ENCODE results near the gene SSRP1. TPM values are rescaled to one million over a fixed set of nuclear protein-coding genes. Genes with fewer than 3 reads are reported as not detected.

Gene SSRP1
- total RNA-seq, 1 experiment from 2014 or later, result 399 TPM

GRCh38 chr11:57349491-57350274 is 14.0 kb upstream of the SSRP1 start:
- TF ChIP-seq EZH2 (IDR thresholded peaks at IDR 0.05; ENCODE audit: borderline replicate concordance, low read depth, low read length, poor library complexity, severe bottlenecking) (no peak), CTCF (conservative IDR thresholded peaks at IDR 0.05; ENCODE audit: low read depth, low read length) (peak; percentile 98)
- no peaks in the 10 kb centered on the region for H3K27me3 ChIP-seq (replicated peaks; ENCODE audit: insufficient read depth, low read depth, low read length, poor library complexity)
- no peak overlapping the region for H3K27ac ChIP-seq (ENCODE audit: low read depth, low read length, poor library complexity, severe bottlenecking)
- CTCF ChIA-PET, result interaction anchor here (0.6 to 0.7 kb wide), 6 partner anchors 11 to 500 kb away, joined by 3 to 8 read pairs (median 4); no protein-coding TSS in a partner anchor
- intact Hi-C loops (cut with micrococcal nuclease; ENCODE audit: unreplicated experiment), result loop anchor here (5.0 kb wide), 1 partner anchor 938 kb away; no protein-coding TSS in a partner anchor
- BruUV-seq (replicated peaks), result no TSS peak
- no peaks in the 10 kb centered on the region for H3K36me3 ChIP-seq (ENCODE audit: insufficient read depth, low read length, poor library complexity, severe bottlenecking)
- DNase-seq (ENCODE audit: low spot score), result peak; percentile 60
- peaks cover 7% of the 10 kb centered on the region for H3K9me3 ChIP-seq (ENCODE audit: low read depth, low read length, poor library complexity, severe bottlenecking)
- no peak overlapping the region for H3K4me3 ChIP-seq (ENCODE audit: low read depth, low read length, poor library complexity, severe bottlenecking)
- POLR2A ChIA-PET (ENCODE audit: low non-redundant PET), result interaction anchor here (0.7 kb wide), 1 partner anchor 128 kb away, joined by 8 read pairs; no protein-coding TSS in a partner anchor
- no peaks in the 10 kb centered on the region for H3K4me1 ChIP-seq (ENCODE audit: insufficient read depth, low read length, poor library complexity, severe bottlenecking)

GRCh38 chr11:57348636-57349313 is 13.1 kb upstream of the SSRP1 start:
- TF ChIP-seq EZH2 (IDR thresholded peaks at IDR 0.05; ENCODE audit: borderline replicate concordance, low read depth, low read length, poor library complexity, severe bottlenecking) (no peak), CTCF (conservative IDR thresholded peaks at IDR 0.05; ENCODE audit: low read depth, low read length) (no peak)
- H3K27ac ChIP-seq (ENCODE audit: low read depth, low read length, poor library complexity, severe bottlenecking), result no peak overlapping the region
- H3K36me3 ChIP-seq (ENCODE audit: insufficient read depth, low read length, poor library complexity, severe bottlenecking), result no peaks in the 10 kb centered on the region
- ChIA-PET POLR2A (ENCODE audit: low non-redundant PET) (no interaction called here), CTCF (interaction anchor here (0.6 to 1.0 kb wide), 2 partner anchors 143 to 232 kb away, joined by 3 read pairs; no protein-coding TSS in a partner anchor)
- DNase-seq (ENCODE audit: low spot score), result no peak
- intact Hi-C loops (cut with micrococcal nuclease; ENCODE audit: unreplicated experiment), result loop anchor here (5.0 kb wide), 1 partner anchor 939 kb away; no protein-coding TSS in a partner anchor
- no TSS peak for BruUV-seq (replicated peaks)
- peaks cover 7% of the 10 kb centered on the region for H3K9me3 ChIP-seq (ENCODE audit: low read depth, low read length, poor library complexity, severe bottlenecking)
- no peaks in the 10 kb centered on the region for H3K4me1 ChIP-seq (ENCODE audit: insufficient read depth, low read length, poor library complexity, severe bottlenecking)
- no peaks in the 10 kb centered on the region for H3K27me3 ChIP-seq (replicated peaks; ENCODE audit: insufficient read depth, low read depth, low read length, poor library complexity)
- H3K4me3 ChIP-seq (ENCODE audit: low read depth, low read length, poor library complexity, severe bottlenecking), result no peak overlapping the region

- no peak for DNase-seq (ENCODE audit: low spot score)
- Histone ChIP-seq H3K9me3 (ENCODE audit: low read depth, low read length, poor library complexity, severe bottlenecking) (peaks cover 7% of the 10 kb centered on the region), H3K4me1 (ENCODE audit: insufficient read depth, low read length, poor library complexity, severe bottlenecking) (no peaks in the 10 kb centered on the region), H3K27ac (ENCODE audit: low read depth, low read length, poor library complexity, severe bottlenecking) (no peak overlapping the region), H3K4me3 (ENCODE audit: low read depth, low read length, poor library complexity, severe bottlenecking) (no peak overlapping the region), H3K27me3 (replicated peaks; ENCODE audit: insufficient read depth, low read depth, low read length, poor library complexity) (no peaks in the 10 kb centered on the region), H3K36me3 (ENCODE audit: insufficient read depth, low read length, poor library complexity, severe bottlenecking) (no peaks in the 10 kb centered on the region)
- TF ChIP-seq CTCF (conservative IDR thresholded peaks at IDR 0.05; ENCODE audit: low read depth, low read length) (no peak), EZH2 (IDR thresholded peaks at IDR 0.05; ENCODE audit: borderline replicate concordance, low read depth, low read length, poor library complexity, severe bottlenecking) (no peak)
- POLR2A ChIA-PET (ENCODE audit: low non-redundant PET), result no interaction called here
- intact Hi-C loops (cut with micrococcal nuclease; ENCODE audit: unreplicated experiment), result loop anchor here (5.0 kb wide), 1 partner anchor 939 kb away; no protein-coding TSS in a partner anchor
- CTCF ChIA-PET, result interaction anchor here (1.0 kb wide), 1 partner anchor 231 kb away, joined by 3 read pairs; no protein-coding TSS in a partner anchor
- BruUV-seq (replicated peaks), result no TSS peak
These were observed 12.4 kb upstream of the SSRP1 start for GRCh38 chr11:57348052-57348451.

Data from A673 (cell line).